Stimulated activated naive CD8-positive, alpha-beta T cell treated with anti-CD3 and anti-CD28 coated beads, Interleukin-15, Interleukin-2, amounts not matched to agents 100 U/mL and 50 U/mL, for 24 hours (primary cell): Measurements from ENCODE around the gene PLPPR4.

Experiments used
- ATAC-seq: fragments of 150-1000 bp; cut with Tn5 transposase; one replicate; pipeline ENCODE4 v1.10.0; 2021
- DNase-seq: peaks from one replicate; pipeline ENCODE4 v3.0.0; 2021

PLPPR4 gene

GRCh38 chr1:99348397-99349132, 84.3 kb downstream of the PLPPR4 start:
- DNase-seq (no peak), ATAC-seq (no peak)

- no peak for DNase-seq
- no peak for ATAC-seq
Observed at GRCh38 chr1:99352821-99353220, 88.5 kb downstream of the PLPPR4 start.

GRCh38 chr1:99358770-99359169, 94.5 kb downstream of the PLPPR4 start:
- no peak for ATAC-seq
- no peak for DNase-seq
